Measurements from ENCODE around the gene PTP4A2.

DNA sequence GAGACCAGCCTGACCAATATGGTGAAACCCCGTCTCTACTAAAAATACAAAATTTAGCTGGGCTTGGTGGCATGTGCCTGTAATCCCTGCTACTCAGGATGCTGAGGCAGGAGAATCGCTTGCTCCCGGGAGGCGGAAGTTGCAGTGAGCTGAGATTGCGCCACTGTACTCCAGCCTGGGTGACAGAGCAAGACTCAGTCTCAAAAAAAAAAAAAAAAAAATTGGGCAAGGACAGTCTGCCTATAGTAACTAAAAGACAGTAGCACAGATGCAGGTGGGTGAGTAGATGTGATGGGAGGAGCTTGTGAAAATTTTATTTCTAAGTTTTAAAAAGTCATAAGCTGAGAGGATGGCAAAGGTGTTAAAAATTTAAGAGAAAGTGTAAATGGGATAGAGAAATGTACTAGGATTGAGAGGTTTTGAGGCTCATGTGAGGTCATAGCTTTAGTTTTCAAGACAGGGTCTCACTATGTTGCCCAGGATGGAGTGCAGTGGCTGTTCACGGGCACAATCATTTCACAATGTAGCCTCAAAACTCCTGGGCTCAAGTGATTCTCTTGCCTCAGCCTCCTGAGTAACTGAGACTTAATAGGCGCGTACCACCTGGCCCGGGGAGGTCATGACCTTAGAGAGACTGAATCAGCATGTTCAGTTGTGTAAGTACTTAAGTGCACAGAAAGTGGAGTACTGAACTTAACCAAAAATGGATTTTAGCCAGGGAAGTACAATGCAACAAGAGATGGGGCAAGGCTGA lies 33.7 kb downstream of the PTP4A2 start:
- TF ChIP-seq CTCF (IDR thresholded peaks at IDR 0.05; ENCODE audit: poor library complexity) (no peak), EZH2 (IDR thresholded peaks at IDR 0.05; ENCODE audit: borderline replicate concordance) (no peak)
